Parathyroid adenoma (tissue), 2 donors: Measurements from ENCODE around the gene KDM5B.
"Not testable (repeated sequence)": the region's sequence is repeated elsewhere in the genome, so short reads cannot be mapped to it uniquely, and the experiment has no call there.

ENCODE experiments used
- H2AFZ ChIP-seq: fragments of 300-600 bp; sonication (generic); one replicate; pipeline ENCODE4 v1.7.0; 2017; ENCODE audit warnings: antibody characterized with exemption, mild to moderate bottlenecking
- H3K27ac ChIP-seq: fragments of 300-600 bp; sonication (generic); one replicate; pipeline ENCODE4 v1.7.0; 2017
- H3K27me3 ChIP-seq: fragments of 300-600 bp; sonication (generic); one replicate; pipeline ENCODE4 v1.7.0; 2017; ENCODE audit warnings: low read length; ENCODE audit not compliant: control insufficient read depth, insufficient read depth
- H3K36me3 ChIP-seq: fragments of 300-600 bp; sonication (generic); one replicate; pipeline ENCODE4 v1.7.0; 2017; ENCODE audit warnings: low read length; ENCODE audit not compliant: control insufficient read depth, insufficient read depth
- H3K4me1 ChIP-seq: fragments of 300-600 bp; sonication (generic); one replicate; pipeline ENCODE4 v1.7.0; 2017; ENCODE audit warnings: control low read depth
- H3K4me2 ChIP-seq: fragments of 300-600 bp; sonication (generic); one replicate; pipeline ENCODE4 v1.7.0; 2017; ENCODE audit warnings: low read length
- H3K4me3 ChIP-seq: fragments of 300-600 bp; sonication (generic); one replicate; pipeline ENCODE4 v1.7.0; 2017; ENCODE audit warnings: low read depth, low read length
- H3K79me2 ChIP-seq: fragments of 300-600 bp; sonication (generic); one replicate; pipeline ENCODE4 v1.7.0; 2017; ENCODE audit warnings: control low read depth
- H3K9ac ChIP-seq: fragments of 300-600 bp; sonication (generic); one replicate; pipeline ENCODE4 v1.7.0; 2017; ENCODE audit warnings: mild to moderate bottlenecking
- H3K9me3 ChIP-seq: fragments of 300-600 bp; sonication (generic); one replicate; pipeline ENCODE4 v1.7.0; 2017; ENCODE audit warnings: low read length; ENCODE audit not compliant: control insufficient read depth
- CTCF ChIP-seq: fragments of 300-600 bp; sonication (generic); IDR thresholded peaks from one replicate; pipeline ENCODE4 v1.7.0; 2017; ENCODE audit warnings: antibody characterized with exemption, mild to moderate bottlenecking
- donor health status: primary hyperparathyroidism.

Gene KDM5B

GRCh38 chr1:202752774-202753173, 55.4 kb downstream of the KDM5B start:
- no peaks in the 10 kb centered on the region for H3K79me2 ChIP-seq
- no peaks in the 10 kb centered on the region for H3K27me3 ChIP-seq
- no peak overlapping the region for H3K9ac ChIP-seq
- no peaks in the 10 kb centered on the region for H3K4me1 ChIP-seq
- H3K27ac ChIP-seq = no peak overlapping the region
- no peak overlapping the region for H3K4me3 ChIP-seq
- no peak overlapping the region for H2AFZ ChIP-seq
- H3K4me2 ChIP-seq = no peak overlapping the region
- TF ChIP-seq CTCF = no peak
- no peaks in the 10 kb centered on the region for H3K9me3 ChIP-seq
- H3K36me3 ChIP-seq = no peaks in the 10 kb centered on the region

GRCh38 chr1:202750761-202751160, 57.5 kb downstream of the KDM5B start:
- no peak overlapping the region for H3K27ac ChIP-seq
- no peak overlapping the region for H3K4me3 ChIP-seq
- H2AFZ ChIP-seq = no peak overlapping the region
- no peaks in the 10 kb centered on the region for H3K27me3 ChIP-seq
- H3K36me3 ChIP-seq = no peaks in the 10 kb centered on the region
- no peaks in the 10 kb centered on the region for H3K4me1 ChIP-seq
- H3K9ac ChIP-seq = no peak overlapping the region
- H3K9me3 ChIP-seq = no peaks in the 10 kb centered on the region
- no peaks in the 10 kb centered on the region for H3K79me2 ChIP-seq
- no peak overlapping the region for H3K4me2 ChIP-seq
- no peak for TF ChIP-seq CTCF

DNA sequence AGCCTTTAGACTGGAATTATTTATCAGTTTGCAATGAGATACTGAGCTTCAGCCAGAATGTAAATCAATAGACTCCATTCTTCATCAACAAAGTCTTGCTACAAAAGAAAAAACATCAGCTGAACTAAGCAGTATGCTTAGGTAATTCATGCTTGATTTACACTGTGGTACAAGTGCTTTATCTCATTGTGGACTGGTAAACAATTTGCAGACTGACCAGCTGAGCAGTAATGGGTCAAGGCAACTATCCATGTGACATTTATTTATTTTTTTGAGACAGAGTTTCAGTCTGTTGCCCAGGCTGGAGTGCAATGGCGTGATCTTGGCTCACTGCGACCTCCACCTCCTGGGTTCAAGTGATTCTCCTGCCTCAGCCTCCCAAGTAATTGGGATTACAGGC, 58.2 kb downstream of the KDM5B start:
- Histone ChIP-seq H3K9ac (no peak overlapping the region), H3K79me2 (no peaks in the 10 kb centered on the region), H3K4me2 (no peak overlapping the region), H3K4me3 (no peak overlapping the region), H2AFZ (no peak overlapping the region), H3K4me1 (no peaks in the 10 kb centered on the region), H3K9me3 (no peaks in the 10 kb centered on the region), H3K27ac (no peak overlapping the region), H3K27me3 (no peaks in the 10 kb centered on the region), H3K36me3 (no peaks in the 10 kb centered on the region)
- no peak for TF ChIP-seq CTCF

DNA sequence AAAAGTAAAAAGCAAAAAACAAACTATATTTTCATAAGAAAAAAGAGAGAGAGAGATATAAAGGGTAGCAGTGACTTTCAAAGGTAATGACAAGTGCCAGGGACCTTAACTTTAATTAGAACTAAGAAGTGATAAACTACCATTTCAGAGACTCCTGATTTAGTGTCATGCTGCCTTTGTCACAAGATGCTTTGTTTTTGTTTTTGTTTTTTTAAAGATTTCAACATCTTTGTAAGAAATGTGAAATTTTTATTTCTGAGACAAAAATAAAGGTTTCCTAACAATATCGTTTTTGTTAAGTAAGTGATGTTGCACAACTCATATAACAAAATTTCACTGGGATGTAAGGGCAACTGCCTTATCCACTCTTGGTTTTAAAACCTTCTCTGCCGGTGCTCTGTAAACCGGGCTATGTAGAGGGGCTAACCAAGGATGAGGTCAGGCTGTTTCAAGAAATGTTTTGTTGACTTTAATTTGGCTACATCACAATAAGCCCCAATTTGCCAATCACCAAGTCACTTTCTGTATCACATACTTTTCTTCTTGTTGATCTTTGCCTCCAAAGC, 62.8 kb downstream of the KDM5B start:
- H3K4me1 ChIP-seq = no peaks in the 10 kb centered on the region
- no peaks in the 10 kb centered on the region for H3K9me3 ChIP-seq
- no peak for TF ChIP-seq CTCF
- no peak overlapping the region for H2AFZ ChIP-seq
- H3K36me3 ChIP-seq = no peaks in the 10 kb centered on the region
- H3K4me3 ChIP-seq = no peak overlapping the region
- no peak overlapping the region for H3K27ac ChIP-seq
- H3K4me2 ChIP-seq = no peak overlapping the region
- H3K9ac ChIP-seq = no peak overlapping the region
- no peaks in the 10 kb centered on the region for H3K79me2 ChIP-seq
- H3K27me3 ChIP-seq = no peaks in the 10 kb centered on the region

GRCh38 chr1:202744770-202745169, 63.5 kb downstream of the KDM5B start:
- not testable (repeated sequence) for H3K4me3 ChIP-seq, H3K27ac ChIP-seq, H3K27me3 ChIP-seq, H3K79me2 ChIP-seq, H2AFZ ChIP-seq, H3K9ac ChIP-seq, H3K9me3 ChIP-seq, H3K4me2 ChIP-seq, H3K4me1 ChIP-seq, H3K36me3 ChIP-seq
